Stimulated activated CD8-positive, alpha-beta memory T cell treated with anti-CD3 and anti-CD28 coated beads, Interleukin-7, amount 100 ng/mL, for 48 hours (primary cell): ENCODE results near the gene ATP8A2.
A peak's percentile ranks its signal among the peaks of the same experiment; 100 is the strongest.
"Not testable (repeated sequence)": the region's sequence is repeated elsewhere in the genome, so short reads cannot be mapped to it uniquely, and the experiment has no call there.

ENCODE experiments used
- DNase-seq, 2 donors: peaks; one replicate each; pipeline ENCODE4 v3.0.0-alpha.2; 2020; ENCODE audit warnings: low read depth in 1 of 2; ENCODE audit errors: extremely low read depth in 1 of 2

The ATP8A2 gene

DNA sequence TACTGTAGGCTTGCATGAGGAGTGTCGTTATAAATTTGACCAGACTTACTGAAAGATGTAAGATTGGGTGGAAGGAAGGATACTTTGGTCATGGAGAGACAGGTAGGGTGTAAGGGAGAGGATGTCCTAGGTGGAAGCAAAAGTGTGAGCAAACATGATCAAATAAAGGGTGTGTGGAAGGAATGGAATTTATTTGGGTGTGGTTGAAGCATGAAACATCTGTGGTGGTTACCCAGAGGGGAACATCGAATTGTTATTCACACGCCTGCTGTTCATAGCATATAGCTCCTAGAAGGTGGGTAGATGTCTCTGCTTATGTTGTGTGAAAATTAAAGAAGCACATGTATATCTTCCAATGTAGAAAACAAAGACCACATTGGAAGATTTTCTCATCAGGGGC is 157.7 kb downstream of the ATP8A2 start:
- no peak for DNase-seq

DNA sequence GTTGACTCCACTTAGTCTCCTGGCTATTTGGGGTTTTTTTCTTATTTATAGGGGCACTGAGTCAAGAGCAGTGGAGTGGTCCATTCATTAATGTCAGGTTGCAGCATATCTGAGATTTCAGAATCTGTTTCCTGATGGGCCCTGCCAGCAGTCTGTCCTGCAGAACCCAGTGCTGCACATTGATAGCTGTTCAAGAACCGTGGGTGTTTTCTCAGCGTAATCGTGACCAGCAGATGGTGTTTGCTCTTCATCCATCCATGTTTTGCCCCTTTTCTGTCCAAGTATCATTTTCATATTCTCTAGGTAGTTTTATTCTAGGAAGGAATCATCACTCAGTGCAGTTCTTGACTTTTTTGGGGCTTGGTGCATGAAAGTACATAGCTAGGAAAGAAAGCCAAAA is 166.5 kb downstream of the ATP8A2 start:
- no peak for DNase-seq

DNA sequence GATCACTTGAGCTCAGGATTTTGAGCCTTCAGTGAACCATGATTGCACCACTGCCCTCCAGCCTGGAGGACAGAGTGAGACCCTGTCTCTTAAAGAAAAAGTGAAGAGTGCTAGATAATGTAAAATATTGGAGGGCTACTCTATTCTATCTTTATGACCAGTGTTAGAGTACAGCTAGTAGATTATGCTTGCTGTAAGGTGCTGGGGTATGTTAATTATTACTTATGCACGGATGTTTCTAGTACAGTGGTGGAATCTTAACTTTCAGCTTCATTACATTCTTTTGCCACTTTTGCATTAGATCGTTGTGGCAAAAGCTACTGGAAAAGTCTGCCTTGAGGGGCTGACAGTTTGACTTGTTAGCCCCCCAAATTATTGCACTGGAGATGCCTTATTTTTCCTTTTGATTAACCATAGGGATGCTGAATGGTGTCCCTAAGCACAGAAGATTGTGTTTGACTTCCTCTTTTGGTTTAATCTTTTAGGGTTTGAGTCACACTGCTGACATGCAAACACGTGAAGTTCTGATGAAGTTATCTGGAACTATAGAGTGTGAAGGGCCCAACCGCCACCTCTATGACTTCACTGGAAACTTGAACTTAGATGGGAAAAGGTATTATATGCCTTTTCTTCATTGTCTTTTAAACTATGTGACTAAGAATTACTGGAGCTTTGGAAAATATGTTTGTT is 169.8 kb downstream of the ATP8A2 start:
- DNase-seq, result no peak

DNA sequence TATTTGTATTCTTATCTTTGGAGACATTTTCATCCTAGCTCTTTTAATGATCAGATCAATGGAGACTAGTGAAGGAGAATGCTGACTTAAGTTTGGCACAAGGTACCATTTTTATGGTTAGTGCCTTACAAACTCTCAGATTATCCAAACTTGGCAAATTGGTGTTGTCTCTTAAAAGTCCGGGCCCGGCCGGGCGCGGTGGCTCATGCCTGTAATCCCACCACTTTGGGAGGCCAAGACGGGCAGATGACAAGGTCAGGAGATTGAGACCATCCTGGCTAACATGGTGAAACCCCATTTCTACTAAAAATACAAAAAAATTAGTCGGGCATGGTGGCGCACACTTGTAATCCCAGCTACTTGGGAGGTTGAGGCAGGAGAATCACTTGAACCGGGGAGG is 177.2 kb downstream of the ATP8A2 start:
- DNase-seq, result not testable (repeated sequence)

DNA sequence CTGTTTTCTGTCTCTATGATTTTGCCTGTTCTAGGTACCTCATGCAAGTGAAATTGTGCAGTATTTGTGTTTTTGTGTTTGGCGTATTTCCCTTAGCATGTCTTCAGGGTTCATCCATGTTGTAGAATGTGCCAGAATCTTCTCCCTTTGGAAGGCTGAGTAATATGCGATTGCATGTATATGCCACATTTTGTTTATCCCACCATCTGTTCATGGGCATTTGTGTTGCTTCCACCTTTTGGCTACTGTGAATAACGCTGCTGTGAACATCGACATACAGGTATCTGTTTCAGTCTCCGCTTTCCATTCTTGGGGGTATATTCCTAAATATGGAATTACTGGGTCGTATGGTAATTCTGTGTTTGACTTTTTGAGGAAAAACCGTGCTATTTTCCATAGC is 190.0 kb downstream of the ATP8A2 start:
- DNase-seq, result no peak

DNA sequence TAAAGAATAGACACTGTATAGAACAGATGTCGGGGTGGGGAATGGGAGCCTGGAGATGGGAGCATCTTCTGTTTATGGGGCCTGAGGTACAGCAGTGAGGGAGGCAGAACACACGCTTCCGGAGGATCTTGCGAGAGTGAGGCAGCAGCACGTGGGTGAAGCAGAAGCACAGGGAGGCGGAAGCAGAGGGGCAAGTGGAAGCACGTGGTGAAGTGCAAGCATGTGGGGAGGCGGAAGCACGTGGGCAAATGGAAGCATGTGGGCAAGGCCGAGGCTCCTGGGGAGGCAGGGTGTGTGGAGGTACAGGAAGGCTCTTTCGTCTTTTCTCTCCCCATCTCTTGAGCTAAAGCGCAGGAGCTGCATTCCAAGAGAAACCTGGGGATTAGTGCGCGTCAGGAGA is 198.4 kb downstream of the ATP8A2 start:
- DNase-seq, result no peak

DNA sequence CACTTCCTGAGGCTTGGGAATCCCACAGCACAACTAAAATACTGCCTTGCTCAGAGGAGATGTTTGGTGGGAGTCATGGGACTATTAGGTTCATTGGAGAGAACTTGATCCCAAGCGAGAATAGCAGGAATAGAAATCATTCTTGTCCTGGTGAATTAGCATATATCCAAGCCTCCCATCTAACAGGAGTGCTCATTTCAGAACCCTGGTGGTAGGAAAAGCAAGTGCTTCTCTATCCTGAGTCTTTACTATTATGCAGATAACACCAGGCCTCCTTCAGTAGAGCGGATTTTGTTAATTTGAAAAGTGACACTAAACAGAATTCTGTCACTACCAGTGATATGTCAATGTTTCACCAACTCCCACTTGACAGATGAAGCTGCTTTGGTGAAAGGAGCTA is 199.5 kb downstream of the ATP8A2 start:
- DNase-seq, result no peak

DNA sequence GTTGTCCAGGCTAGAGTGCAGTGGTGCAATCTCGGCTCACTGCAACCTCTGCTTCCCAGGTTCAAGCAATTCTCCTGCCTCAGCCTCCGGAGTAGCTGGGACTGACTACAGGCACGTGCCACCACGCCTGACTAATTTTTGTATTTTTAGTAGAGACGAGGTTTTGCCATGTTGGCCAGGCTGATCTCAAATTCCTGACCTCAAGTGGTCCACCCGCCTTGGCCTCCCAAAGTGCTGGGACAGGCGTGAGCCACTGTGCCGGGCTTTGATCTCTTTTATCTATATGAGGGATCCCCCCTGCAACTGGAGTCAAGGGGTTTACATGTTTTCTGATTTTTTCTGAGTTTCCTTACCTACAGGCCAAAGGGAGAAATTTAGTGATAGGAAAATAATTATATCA is 200.4 kb downstream of the ATP8A2 start:
- not testable (repeated sequence) for DNase-seq

DNA sequence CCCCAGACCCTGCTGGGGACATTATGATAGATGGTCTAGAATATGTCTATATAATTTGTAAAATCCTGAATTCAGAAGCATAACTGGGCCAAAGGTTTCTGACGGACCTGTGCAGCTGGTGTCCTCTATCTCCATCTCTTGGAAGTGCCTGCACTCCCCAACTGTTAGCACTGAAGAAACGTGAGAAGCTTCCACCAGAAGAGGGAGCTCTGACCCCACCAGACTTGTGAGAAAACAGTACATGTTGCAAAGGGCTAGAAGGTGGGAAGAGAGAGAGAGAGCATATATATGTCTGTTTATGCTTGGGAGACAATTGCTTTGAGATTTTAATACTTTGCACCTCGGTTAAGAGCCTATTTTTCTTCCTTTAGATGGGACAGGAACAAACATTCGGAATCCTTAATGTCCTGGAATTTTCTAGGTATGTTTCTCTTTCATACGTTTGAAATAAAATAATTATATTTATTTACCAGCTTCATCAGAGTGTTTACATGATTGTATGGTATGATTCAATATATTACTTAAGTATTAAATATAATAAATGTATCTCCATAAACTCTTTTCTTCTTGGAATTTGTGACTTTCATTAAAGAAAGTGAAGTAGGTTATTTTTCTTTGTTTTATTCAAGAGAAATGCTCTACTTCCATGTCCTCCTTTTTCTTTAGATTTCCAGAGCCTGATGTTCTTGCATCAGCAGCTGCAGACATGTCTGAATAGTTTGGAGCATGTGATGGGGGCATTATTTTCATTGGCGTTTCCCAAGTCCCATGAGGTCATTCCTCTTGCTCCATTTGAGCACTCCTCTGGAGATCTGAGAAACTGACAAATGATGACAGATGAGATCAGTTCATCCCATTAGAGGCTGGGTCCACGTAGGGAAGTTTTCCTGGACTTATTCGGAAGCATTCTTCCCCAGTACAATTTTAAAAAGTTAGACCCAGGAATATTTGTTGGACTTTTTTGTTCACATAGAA is 202.9 kb downstream of the ATP8A2 start:
- peak; percentile 19 to 39 for DNase-seq

DNA sequence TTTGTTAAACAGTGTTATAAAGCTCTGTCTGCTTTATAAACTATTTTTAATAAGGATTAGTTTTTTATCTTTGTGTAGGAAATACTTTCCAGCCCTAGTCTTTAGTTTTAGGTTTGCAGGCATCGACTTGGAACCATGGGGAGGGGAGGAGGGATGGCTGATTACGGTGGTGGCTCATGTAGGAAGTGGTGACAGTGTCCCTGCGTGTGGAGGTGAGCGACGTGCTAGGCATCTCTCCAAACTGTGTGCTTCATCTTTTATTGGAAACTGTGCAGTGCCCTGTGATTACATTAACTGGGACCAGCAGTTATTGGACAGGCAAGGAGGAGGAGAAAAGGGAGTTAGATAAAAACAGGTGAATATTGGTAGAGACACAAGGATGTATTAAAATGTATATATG is 203.8 kb downstream of the ATP8A2 start:
- DNase-seq, result no peak

DNA sequence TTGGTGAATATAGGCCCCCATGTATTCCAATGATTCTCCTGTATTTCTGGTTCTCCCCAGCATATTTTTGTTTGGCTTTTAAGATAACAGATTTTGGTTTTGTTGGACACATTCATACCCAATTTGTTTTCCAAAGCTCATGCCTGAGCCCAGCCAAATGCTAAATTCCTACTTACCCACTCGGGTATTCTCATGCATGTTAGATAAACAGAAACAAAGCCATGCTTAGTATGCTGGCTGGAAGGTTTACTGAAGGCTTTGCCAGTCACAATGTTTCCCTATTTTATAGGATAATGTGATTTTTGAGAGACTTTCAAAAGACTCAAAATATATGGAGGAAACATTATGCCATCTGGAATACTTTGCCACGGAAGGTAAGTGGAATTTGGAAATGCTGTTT is 206.8 kb downstream of the ATP8A2 start:
- DNase-seq, result no peak

DNA sequence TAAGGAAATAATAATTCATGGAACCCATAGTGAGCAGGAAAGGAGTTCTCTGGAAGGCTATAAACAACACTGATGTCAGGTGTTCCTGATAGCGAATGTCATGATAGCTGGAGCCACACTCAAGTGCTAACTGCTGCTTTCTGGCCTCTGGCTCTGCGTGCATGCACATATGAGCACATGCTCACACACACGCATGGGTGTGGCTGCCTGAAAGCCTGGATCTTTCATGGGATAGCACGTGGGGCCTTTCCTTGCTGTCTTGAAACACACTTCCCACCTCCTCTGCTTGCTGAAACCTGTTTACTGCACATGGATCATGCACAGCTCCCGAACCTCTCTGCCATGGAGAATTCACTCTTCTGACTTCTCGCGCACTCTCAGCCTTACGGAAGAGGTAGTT is 207.4 kb downstream of the ATP8A2 start:
- no peak for DNase-seq

DNA sequence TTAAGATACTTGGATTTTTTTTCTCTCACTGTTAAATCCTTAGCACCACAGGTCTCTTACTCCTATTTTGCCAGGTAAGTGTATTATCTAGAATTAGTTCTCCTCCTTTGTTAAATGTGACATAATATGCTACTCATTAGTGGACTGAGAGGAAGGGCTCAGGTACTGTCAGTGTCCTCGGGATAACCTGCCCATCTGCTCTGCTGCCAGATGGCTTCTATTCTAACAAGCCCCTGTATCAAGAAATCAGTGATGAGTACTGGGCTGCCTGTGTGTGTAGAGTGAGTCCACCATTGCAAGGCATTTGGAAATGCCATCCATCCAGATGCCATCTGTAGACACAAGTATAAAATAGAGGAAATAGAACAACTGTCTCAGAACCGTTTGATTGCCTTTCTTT is 209.6 kb downstream of the ATP8A2 start:
- no peak for DNase-seq

DNA sequence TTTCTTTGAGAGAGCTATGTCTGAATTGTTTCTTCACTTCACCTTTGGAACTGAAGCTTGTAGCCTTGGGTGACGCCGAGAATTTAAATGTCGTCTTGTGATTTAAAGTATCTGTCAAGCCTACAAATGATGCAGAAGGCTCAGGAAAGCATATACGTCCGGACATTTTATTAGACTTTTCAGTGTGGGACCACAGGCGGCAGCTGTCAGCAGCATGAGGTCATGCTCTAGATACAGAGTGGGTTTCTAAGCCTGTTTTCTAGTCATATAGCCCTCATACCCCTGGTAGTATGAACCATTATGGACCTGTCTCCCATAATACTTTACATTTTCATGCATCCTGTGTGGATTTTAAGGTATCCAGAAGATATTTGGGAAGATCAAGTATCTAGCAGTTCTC is 212.3 kb downstream of the ATP8A2 start:
- DNase-seq, result no peak

DNA sequence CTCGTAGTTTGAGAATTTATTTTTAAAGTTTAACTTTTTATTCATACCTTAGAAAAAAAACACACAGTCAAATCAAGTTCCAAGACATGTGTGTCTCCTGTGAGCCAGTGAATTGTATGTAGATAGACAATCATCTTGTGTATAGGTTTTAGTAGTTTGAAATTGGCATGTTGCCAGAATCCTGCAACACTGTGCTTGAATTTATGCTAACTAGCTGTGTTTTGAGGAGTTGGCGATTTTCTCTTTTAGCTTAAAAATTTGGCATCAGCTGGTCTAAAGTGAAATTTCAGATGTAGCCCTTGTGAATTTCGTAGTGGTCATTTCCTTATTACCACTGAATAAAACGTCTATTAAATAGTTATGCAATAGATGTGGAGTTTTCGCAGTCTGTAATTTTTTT is 213.2 kb downstream of the ATP8A2 start:
- no peak for DNase-seq

DNA sequence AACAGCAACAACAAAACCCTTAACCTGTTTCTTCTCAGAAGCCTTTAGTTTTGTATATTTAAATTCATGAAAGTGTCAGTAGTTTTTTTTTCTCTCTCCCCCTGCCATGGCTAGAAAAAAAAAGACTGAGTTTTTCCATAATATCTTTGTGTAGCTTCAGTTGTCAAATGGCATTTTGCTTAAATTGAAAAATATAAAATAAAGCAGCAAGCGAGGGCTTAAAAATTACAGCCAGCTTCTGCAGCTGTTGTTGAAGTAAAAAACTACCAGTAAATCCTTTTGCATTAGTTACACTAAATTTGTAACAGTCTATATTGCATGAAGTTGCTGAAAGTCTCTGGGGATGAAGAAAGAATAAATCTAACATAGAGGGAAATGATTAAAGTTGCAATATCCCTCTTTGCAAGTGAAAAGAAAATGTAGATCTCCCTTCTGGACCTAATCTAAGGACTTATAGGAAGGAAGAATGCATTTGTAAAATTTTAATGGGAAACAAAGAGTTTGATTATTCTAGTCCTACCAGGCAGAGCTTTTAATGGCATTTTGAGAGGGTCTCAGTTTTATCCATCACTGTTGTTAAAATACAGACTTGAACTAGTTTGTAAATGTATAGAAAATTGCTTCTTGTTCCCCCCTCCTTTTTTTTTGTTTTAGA is 215.7 kb downstream of the ATP8A2 start:
- no peak for DNase-seq

DNA sequence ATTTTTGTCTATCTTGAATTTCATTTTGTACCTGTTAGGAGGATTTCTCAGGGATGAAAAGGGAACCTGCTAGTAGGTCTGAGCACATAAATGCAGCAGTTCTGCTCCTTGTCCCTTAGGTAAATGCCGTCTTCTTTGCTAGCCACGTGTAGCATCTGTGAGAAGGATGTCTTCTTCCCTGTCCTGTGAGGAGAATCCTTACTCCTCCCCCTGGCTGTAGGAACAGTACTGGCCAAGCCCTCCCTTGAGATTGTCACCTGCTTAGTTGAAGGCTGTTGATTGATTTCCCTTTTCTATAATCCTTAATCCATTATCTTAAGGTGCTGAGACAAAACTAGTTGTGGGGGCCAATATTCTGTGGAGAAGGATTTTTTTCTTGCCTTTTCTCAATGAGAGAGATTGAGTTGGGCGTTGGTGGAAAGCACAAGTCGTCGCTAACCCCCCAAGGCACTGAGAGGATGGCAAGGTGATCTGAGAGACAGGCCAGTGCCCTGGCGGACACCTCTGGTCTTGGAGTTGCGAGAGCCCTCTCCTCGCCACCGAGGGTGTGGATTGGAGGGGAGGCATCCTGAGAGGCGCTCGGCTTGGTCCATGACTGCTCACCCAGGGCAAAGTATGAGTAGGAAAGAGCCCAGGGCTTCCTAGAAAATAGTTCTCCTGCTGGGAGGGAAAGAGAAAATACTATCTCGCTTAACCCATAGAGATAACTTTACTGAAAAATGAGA is 216.7 kb downstream of the ATP8A2 start:
- DNase-seq, result no peak

DNA sequence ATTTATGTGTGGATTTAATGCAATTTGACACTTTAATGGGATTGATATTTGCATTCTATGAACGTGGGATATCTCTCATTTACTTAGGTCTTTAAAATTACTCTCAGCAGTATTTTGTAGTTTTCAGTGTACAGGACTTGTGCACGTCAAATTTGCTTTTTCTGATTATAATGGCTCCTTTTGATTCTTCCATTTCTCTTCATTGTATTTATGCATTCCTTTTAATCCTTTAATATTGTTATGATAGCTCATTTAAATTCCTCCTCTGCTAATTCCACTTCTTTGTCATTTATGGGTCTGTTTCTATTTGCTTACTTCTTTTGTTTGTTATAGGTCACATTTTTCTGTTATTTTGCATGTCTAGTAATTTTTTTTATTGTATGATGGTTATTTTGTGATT is 226.6 kb downstream of the ATP8A2 start:
- no peak for DNase-seq

DNA sequence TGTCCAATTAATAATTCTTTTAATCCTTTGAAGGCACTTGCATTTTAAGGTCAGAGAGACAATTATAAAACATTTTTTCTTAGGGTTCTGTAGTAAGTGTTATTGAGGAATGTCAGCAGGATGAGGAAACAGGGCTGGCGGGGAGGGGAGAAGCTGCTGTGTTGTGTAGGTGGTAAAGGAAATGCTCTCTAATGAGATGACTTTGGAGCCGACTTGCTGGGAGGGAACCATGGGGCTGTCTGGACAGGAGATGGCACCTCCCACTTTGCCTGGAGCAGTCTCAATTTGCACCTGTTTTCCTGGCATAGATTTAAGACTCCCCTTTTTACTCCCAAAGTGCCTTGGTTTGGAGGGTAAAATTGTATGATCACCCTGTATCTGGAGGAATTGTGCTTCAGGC is 230.4 kb downstream of the ATP8A2 start:
- DNase-seq, result no peak

DNA sequence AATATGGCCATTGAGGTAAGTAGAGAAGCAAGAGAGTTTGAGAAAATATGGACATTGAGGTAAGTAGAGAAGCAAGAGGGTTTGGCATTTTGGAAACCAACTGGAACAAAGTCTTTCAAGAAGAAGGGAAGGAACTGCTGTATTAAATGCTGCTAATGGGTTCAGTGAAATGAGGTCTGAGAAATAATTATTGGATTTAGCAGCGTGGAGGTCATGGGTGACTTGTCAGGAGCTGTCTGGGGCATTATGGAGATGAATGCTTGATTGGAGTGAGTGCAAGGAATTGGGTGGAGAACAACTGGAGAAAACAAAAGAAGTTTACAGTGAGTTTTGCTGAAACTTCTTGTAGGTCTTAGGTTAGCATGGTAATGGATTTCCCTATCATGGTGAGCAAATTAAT is 232.3 kb downstream of the ATP8A2 start:
- no peak for DNase-seq

DNA sequence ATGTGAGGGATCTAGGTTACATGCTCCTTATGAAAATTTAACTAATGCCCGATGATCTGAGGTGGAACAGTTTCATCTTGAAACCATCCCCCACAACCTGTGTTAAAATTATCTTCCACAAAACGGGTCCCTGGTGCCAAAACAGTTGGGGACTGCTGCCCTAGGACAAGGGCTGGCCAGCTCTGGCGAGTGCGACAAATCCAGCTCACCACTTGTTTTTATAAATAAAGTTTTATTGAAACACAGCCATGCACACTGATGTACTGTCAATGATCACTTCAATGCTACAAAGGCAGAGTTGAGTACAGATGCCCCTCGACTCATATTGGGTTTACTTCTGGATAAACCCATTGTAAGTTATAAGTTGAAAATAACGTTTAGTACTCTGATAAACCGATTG is 235.3 kb downstream of the ATP8A2 start:
- DNase-seq, result no peak
